Hematopoietic multipotent progenitor cell (in vitro differentiated cells): Measurements from ENCODE around the gene PPP1CA. TPM values are rescaled to one million over a fixed set of nuclear protein-coding genes. Genes with fewer than 3 reads are reported as not detected.

Experiments used
- DNase-seq, 3 donors: peaks; one replicate each; pipeline ENCODE4 v3.0.0-alpha.2; 2011 to 2015; ENCODE audit warnings: low read depth in 2 of 3, low spot score in 2 of 3
- total RNA-seq: library from RNA; depleted of rRNA; stranded (reverse); fragments of >200 nt; gene quantifications from one replicate; pipeline ENCODE4 v1.2.3, GENCODE V29; 2012

Gene PPP1CA
- total RNA-seq, 1 donor: 328 TPM

DNA sequence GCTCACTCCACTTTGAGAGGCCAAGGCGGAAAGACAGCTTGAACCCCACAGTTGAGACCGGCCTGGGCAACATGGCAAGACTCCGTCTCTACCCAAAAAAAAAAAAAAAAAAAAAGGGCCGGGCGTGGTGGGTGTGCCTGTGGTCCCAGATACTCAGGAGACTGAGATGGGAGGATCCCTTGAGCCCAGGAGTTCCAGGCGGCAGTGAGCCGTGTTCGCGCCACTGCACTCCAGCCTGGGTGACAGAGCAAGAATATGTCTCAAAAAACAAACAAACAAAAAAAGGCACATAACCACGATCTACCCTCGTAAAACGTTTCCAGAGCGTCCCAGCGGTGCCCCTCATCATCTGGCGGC, 10.7 kb downstream of the PPP1CA start:
- DNase-seq: no peak

DNA sequence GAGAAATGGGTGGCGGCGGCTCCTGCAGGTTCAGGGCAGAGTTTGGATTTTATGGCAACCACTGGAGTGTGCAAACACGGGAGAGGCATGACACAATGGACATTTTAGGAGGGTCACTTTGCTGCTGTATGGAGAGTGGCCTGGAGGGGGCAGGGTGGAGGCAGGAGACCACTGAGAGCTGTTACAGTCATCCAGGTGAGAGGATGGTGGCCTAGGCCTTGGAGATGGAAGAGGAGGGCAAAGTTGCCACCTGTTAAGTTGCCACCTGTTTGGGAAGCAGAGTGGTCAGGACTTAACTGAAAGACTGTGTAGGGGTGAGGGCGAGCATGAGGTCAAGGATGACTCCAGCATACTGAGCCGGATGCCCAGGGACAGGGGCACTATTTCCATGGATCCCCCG, 12.2 kb downstream of the PPP1CA start:
- peak in 1 of 3 donors; percentile 54 for DNase-seq

DNA sequence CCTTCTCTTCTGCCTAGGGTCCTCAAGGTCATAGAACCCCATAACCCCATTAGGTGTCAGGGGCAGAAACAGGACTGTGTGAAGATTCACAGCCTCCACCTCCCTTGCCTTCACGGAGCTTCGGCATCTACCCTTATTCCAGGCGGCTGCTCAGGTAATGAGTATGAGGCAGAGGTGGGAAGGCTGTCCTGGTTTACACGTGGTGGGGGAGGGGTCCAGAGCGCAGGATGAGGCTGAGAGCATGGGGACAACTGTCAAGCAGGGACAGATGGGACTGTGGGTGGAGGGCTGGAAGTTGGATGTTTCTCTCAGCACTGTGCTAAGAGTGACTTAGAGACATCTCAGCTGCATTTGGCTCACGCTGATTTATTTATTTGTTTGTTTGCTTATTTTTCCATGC, 14.1 kb downstream of the PPP1CA start:
- DNase-seq: no peak

DNA sequence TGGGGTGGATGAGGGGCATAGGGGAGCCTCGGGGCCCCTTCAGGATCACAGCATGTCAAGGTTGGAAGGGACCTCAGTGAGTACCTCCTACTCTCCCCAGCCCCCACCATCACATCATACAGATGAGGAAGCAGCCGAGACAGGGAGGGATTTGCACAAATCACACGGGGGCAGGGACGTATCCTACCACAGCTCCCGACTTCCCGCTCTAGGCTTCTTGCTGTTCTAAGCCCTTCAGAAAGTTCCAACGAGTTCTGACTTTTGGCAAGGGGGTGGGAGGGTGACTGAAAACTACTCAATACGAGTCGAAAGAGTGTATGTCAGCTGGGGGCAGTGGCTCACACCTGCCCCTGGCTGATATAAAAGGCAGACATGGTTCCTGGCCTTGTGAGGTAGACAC, 14.6 kb downstream of the PPP1CA start:
- DNase-seq: no peak

DNA sequence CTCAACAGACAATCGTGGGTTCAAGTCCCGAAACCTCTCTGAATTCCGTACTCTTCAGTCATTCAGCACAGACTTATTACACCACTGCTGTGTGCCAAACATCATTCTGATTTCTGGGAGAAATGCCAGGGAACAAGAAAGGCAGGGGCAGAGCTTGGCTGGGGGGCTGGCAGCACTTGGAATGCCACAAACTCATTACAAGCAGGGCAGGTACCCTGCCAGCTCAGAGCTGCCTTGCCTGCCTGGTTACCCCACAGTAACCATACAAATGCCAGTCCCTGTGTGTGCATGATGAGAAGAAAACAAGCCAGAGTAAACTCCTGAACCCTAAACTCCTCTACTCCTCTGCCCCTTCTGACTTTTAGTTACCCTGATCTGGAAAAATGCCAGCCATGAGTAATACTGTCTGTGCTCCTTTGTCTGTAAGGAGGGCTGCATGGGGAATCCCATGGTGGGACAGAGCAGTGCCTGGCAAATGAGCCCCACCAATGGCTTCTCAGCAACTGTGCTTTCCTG, 16.7 kb downstream of the PPP1CA start:
- DNase-seq: no peak

DNA sequence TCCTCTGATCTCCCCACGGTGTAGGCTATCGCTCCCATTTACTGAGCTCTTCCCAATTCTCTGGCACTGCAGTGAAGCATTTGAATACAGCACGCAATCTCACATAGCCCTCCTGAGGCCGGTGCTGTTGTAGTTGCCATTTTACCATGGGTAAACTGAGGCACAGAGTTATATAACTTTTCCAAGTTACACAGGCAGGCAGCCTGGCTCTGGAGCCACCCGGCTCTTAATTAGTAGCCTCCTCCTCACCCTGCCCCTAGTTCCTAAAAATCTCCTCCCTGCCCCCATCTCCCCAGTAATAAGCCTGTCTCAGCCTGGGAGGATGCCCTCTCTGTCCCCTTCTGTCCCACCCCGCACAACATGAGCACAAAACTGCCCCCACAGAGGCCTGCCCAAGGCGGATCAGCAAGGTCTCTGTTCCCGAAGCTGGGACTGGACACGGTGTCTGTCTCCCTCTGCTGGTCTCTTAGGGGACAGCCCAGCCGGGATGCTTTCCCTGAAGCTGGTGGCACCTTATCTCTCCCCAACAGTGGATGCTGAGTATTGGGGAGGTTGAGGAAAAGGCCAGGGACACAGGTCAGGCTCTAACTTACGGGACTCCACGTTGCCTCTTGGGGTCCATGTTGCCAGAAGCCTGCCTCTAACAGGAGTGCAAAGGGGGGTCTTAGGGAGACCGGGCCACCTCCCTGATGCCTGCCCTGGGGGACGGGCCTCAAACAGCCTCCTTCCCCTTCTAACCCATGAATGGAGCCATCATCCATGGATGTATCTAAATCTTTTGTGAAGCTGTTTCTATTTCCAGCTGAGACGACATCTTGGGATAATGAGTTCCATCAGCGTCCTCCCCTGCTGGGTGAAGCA, 19.2 kb downstream of the PPP1CA start:
- peak in 2 of 3 donors; percentile 70 to 84 for DNase-seq

DNA sequence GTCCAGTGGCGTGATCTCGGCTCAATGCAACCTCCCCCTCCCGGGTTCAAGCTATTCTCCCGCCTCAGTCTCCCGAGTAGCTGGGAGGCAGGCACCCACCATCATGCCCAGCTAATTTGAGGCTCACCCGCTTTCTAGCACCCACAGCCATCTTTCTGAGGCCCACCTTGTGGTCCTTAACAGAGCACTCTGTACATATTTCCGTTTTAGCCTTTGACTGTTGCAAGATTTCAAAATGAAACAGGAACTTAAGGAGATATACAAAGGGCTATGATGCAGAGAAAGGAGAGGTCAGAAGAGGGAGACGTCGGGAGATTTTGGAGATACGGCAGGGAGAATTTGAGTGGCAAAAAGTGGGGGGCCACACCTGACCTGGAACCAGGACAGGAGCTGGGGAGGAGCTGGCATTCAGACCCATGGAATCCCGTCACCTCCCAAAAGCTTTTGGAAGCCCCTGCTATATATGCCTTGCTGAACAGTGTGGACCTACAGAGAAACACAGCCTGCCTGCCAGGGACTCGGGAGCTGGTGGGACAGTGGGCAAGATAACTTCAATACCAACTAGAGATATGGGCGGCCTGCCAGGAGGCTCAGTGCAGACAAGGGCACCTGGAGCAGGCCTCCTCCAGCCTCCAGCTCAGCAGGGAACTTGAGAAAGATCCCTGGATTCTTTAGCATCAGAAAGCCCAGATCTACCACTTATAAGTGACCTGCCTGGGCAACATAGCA, 20.2 kb downstream of the PPP1CA start:
- peak in 1 of 3 donors; percentile 59 for DNase-seq

DNA sequence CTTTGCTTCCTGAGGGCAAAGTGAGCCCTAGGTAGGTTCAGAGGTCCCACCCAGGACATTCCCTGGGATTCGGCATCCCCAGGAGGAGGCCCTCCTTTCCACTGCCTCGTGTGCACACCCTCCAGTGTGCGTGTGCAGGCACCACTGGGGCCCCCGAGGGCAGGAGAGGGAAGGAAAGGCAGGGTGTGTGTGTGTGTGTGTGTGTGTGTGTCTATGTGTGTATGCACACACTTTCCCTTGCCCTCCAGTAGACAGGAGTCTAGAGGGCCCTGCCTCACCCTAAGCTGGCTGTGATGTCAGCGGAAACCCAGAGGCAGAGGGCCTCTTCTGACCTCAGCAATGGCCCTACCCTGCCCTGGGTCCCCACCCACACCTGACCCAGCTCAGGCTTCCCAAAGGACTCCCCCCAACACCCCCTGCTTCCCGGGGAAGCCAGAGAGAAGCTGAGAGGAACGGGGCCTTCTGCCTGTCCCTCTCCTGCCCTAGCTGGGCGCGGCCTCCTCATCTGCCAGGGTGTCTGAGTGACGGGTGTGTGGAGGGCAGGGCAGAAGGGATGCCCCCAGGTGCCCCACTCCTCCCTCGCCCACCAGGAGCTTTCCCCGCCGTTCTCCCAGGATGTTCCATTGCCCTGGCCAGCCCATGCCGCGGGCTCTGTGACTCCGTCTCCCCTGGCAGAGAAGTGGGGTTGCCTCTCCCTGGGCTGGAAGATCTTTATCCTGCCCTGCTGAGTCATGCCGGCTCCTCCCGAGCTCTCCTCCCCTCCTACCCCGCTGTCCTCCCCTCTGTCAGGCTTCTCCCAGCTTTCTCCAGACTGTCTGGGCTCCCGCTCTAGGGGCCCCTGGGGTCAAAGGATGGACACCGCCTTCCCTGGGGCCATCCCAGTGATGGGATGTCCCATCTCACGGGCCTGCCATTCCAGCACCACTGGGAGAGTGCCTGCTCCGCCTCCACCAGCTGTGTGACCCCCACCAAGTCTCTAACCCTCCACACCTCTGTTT, 22.3 kb downstream of the PPP1CA start:
- no peak for DNase-seq

DNA sequence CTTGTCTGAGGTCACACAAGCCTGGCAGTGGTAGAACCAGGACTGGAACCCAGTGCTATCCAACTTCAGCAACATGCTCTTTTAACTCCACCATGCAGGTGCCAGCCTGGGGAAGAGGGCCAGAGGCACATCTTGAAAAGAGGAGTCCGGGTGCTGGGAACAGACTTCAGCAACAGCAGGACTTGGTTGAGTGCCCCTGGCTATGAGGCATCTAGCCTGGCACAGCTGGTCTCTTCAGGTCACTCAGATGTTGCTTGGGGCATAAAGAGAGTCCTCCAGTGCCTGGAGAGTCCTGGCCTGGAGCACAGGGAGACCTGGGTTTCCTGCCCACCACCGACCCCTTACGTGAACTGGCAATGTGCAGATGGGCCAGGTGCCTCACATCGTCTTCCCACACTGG, 23.1 kb downstream of the PPP1CA start:
- no peak for DNase-seq

DNA sequence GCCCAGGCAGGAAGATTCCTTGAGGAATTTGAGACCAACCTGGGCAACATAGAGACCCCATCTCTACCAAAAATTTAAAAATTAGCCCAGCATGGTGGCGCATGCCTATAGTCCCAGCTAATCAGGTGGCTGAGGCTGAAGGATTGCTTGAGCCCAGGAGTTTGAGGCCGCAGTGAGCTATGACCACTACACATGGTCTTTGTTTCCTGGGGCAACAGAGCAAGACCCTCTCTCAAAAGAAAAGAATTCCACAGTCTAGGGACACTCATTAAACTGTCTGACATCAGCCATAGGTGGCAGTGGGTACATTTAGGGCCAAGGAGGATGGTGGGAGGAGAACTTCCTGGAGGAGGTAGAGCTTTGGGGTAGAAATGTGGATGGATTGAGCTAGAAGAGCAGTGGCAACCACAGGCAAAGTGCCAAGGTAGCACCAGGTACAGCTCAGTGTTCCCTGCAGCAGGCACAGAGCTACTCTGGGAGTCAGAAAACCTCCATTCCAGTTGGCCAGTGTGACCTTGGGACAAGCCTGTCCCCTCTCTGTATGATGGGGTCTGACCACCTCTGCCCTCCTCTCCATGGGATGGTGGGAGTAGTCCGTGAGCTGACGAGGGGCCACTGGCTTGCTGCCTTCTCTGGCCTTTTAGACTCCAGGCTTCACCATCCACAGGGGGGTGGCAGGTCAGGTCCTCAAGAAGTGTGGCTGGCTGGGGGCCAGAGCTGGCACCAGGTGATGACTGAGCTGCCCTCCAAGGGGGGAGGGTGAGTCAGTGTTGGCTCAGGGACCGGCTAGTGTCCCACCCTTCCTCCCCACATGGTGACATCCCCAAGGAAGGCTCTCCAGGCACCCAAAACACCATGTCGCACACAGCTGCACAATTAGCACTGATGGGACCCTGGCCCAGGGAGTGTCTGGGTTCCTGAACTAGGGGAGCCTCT, 24.5 kb downstream of the PPP1CA start:
- no peak for DNase-seq

DNA sequence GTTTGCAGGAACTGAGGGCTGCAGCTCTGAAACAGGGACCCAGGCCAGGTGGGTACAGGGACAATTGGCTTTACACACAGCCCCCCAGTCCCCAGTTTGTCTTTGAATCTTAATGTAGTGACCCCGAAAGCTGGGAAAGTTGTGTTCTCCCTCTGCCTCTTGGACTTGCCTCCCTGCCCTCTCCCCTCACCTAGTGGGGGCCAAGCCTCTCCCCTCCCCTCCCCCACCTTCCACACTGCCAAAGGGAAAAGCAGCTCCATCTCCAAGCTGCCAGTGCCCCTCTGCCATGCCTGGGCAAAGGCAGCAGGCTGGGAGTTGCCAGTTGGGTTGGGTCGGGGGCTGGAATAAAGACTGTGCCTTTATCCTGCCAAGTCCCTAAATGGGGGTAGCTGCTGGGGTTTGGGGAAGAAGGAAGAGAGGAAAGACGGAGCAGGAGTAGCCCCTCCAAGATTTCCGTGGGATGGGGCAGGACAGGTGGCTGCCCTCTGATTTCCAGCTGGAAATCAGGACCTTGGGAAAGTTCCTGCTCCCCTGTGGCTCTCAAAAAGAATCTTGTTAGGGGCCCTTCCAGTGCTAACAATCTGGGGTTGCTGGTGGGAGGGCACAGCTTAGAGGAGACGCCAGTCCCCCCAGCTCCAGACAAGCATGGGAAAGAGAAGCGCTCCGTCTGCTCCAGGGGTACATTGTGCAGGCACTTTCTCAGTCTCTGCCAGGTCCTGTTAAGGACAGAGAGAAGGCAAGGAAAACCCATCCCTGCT, 25.4 kb downstream of the PPP1CA start:
- DNase-seq: no peak

DNA sequence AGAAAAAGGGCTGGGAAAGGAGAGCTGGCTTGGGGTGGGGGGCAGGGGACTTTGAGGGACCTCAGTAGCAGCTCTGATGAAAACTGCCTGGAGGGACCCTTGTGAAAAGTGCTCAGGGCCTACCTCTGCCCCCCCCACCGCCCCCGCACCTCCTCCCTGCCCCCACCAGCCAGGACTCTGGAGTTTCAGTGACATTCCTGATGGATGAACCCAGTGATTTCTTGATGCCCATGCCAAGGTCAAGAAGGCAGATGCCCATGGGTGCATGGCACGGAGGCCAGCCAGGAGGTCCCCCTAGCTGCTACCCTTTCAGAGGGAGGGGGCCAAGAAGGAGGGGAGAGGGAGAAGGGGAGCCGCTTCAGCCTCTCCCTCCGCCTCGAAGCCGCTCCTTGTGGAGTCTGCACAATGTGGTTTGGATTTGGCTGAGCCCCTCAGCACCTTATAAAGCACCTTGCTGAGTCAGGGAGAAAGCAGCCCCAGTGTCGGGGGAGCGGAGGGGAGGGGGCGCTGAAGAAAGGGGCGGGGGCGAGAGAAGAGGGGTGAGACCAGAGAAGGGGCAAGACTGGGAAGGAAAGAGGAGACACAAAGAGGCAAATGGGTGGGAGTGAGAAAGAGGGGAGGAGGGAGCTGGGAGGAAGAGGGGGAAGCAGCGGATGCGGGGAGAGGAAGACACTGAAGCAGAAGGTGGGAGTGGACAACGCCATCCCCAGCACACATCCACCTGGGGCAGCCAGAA, 26.2 kb downstream of the PPP1CA start:
- no peak for DNase-seq

DNA sequence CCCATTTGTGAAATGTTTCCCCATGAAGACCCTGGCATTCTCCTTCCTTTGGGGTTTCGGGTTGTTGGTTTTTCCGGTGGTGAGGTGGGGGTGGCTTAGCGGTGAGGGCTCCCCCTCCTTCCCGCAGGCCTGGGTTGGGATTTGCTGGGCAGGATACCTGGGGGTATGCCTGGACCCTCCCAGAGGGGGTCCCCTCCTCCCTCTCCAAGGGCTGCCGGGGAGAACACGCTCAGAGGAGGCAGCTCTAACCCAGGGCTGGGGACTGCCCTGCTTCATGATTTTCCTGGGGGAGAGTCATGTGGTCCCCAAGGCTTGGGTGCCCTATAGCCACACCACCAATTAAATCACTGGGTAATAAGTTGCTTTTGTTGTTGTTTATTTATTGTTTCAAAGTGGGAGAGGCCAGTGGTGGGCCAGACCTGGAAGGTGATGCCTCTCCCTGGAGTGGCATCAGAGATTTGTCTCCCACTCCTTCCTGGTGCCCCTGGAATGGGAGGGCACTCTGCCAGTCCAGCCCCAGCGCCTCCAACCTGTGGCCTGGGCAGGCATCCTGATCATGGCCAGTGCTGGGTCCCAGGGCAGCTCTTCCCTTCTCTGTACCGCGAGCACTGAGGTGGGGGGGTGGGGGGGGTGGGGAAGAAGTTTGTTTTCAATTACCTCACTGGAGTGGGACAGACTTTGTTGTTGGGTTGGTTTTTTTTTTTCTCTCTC, 26.9 kb downstream of the PPP1CA start:
- no peak for DNase-seq

DNA sequence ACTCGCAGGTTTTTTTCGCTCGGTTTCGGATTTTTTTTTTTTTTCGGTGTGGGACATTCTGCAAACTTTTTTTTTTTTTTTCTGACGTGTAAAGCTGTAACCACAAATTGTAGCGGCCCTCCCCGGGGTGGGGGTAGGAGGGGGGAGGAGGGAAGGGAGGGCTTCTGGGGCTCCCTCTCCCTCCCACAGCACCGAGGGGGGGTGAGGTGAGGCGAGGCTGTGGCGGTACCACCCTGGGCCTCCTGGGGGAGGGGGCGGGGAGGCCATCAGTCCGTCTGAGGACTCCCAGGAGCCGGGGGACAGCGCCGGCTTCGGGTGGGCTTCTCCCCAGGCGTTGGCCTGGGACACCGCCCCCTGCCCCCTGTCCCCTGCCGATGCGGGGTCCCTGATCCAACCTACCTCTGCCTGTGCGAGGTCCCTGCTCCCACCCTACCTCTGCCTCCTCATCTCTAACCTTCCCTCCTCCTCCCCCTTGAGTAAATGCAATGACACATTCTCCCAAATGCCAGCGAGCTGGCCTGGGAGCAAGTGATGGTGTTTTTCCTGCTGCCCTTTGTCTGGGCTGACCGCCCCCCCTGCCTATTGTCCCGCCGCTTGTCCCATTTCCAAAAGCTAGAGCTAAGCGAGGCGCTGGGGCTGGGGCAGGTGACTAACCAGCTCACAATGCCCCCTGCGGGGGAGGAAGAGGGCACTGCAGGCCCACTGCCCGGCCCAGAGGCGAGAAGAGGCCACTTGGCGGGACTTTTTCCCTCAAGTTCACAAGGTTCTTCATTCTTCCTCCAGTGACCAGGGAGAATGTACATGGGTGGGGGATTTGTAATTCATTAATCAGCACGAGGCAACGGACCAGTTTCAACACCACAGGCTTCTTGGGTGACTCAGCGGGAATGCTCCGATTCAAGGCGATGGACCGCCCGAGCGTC, 27.7 kb downstream of the PPP1CA start:
- peak in 1 of 3 donors; percentile 67 for DNase-seq

DNA sequence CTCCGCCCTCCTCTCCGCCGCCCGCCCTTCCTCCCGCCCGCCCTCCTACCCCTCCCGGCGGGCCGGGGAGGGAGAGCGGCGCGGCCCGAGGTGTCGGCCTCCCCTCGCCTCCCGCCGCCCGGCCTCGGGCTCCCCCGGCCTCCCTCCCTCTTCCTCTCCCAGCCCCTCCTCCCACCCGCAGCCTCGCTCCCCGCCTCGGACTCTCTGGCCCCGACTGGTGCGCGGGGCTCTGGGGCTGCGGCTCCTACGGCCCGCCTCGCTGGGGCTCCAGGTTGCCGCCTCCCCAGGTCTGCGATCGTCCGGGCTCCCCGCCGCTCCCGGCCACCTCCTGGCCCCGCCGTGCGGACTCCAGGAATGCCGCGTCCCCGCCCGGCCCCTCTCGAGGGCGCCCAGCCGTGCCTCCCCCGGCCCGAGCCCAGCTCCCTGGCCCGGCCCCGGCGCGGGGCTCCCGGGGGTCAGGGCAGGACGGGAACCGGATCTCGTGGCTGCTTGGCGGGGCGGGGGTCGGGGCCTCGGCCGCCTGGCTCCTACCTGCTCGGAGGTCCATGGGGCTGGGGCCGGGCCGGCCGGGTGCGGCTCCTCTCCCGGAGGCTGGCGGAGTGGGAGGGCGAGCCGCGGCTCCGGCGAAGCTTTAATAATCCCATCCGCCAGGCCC, 28.5 kb downstream of the PPP1CA start, which contains the start of gene CLCF1:
Gene CLCF1, minus strand, starts transcription at position 606 of the 655 bp plus-strand sequence. Its CDS starts 59 bp downstream, at position 547.
- DNase-seq: no peak
